B cell (primary cell): ENCODE measurements around the gene VPS13D. TPM values are rescaled to one million over a fixed set of nuclear protein-coding genes. Genes with fewer than 3 reads are reported as not detected.

Source experiments
- ATAC-seq: fragments of 200-7000 bp; cut with Tn5 transposase; one replicate; pipeline ENCODE4 v1.10.0; 2021; ENCODE audit warnings: low read depth, mild to moderate bottlenecking, moderate number of reproducible peaks, moderate library complexity
- CTCF ChIA-PET: fragments of 350-600 bp; sonication (Branson Sonifier 250); formaldehyde crosslinking; loops from one replicate; lab custom pipeline; 2021; ENCODE audit warnings: antibody characterized with exemption, inconsistent platforms; lab: Charles Lee
- POLR2A ChIA-PET: fragments of 350-600 bp; sonication (Branson Sonifier 250); formaldehyde crosslinking; loops from one replicate; lab custom pipeline; 2021; ENCODE audit warnings: antibody characterized with exemption; lab: Charles Lee
- DNase-seq: peaks from one replicate; pipeline ENCODE4 v3.0.0; 2013
- H2AFZ ChIP-seq: 2 replicates; pipeline ENCODE4 v1.6.1; 2012; ENCODE audit warnings: mild to moderate bottlenecking, low read depth, low read length; ENCODE audit not compliant: insufficient read depth, poor library complexity, severe bottlenecking
- H3K27ac ChIP-seq, 2 donors: 1 replicate in 1 of 2; 2 replicates in 1 of 2; pipeline ENCODE4 v1.5.1; 2012 to 2013; ENCODE audit warnings: low read length in 2 of 2, mild to moderate bottlenecking in 2 of 2, moderate library complexity in 1 of 2
- H3K27me3 ChIP-seq, 4 experiments: fragments of 200-600 bp in 1 of 4; sonication (generic) in 1 of 4; replicated peaks in 1 of 4; 1 replicate in 2 of 4; 2 replicates in 2 of 4; pipeline versions ENCODE4 v1.6.1 to v1.7.0; 2013 to 2016; ENCODE audit warnings: low read length in 3 of 4, mild to moderate bottlenecking in 2 of 4, mixed read lengths in 1 of 4, moderate library complexity in 1 of 4; ENCODE audit not compliant: insufficient read depth in 4 of 4, control insufficient read depth in 3 of 4; ENCODE audit errors: control extremely low read depth in 1 of 4
- H3K36me3 ChIP-seq, 2 experiments: replicated peaks in 1 of 2; 1 replicate in 1 of 2; 2 replicates in 1 of 2; pipeline versions ENCODE4 v1.6.1 to v1.7.1; 2013; ENCODE audit warnings: low read length in 1 of 2; ENCODE audit not compliant: insufficient read depth in 2 of 2, control insufficient read depth in 1 of 2; ENCODE audit errors: control extremely low read depth in 1 of 2, extremely low read depth in 1 of 2
- H3K4me1 ChIP-seq, 2 donors: fragments of 200-600 bp in 1 of 2; sonication (generic) in 1 of 2; 1 replicate in 1 of 2; 2 replicates in 1 of 2; pipeline versions ENCODE4 v1.5.1 to v1.6.1; 2013 to 2017; ENCODE audit warnings: low read length in 2 of 2; ENCODE audit not compliant: control insufficient read depth in 2 of 2, insufficient read depth in 2 of 2
- H3K4me2 ChIP-seq: replicated peaks from 2 replicates; pipeline ENCODE3; 2012; ENCODE audit warnings: mild to moderate bottlenecking, low read depth, low read length; ENCODE audit not compliant: poor library complexity, severe bottlenecking
- H3K4me3 ChIP-seq, 5 experiments: fragments of 200-600 bp in 1 of 5; sonication (generic) in 1 of 5; 1 replicate in 3 of 5; 2 replicates in 2 of 5; pipeline versions ENCODE4 v1.5.1 to v1.7.0; 2011 to 2016; ENCODE audit warnings: low read length in 4 of 5, mild to moderate bottlenecking in 4 of 5, low read depth in 2 of 5, control low read depth in 1 of 5, moderate library complexity in 1 of 5; ENCODE audit not compliant: insufficient read depth in 1 of 5; ENCODE audit errors: control extremely low read depth in 1 of 5, extremely low read depth in 1 of 5
- H3K79me2 ChIP-seq: fragments of 200-600 bp; sonication (generic); one replicate; pipeline ENCODE4 v1.6.0; 2016; ENCODE audit warnings: low read length; ENCODE audit not compliant: control insufficient read depth, insufficient read depth
- H3K9ac ChIP-seq: fragments of 200-600 bp; sonication (generic); 2 replicates; pipeline ENCODE4 v1.6.1; 2017; ENCODE audit warnings: mild to moderate bottlenecking, low read length, moderate library complexity
- H3K9me3 ChIP-seq, 3 donors: one replicate each; pipeline versions ENCODE4 v1.6.1 to v1.7.1; 2013; ENCODE audit warnings: low read length in 2 of 3; ENCODE audit not compliant: control insufficient read depth in 2 of 3, insufficient read depth in 1 of 3; ENCODE audit errors: control extremely low read depth in 1 of 3
- H4K20me1 ChIP-seq: 2 replicates; pipeline ENCODE4 v1.6.0; 2012; ENCODE audit warnings: mild to moderate bottlenecking, low read length; ENCODE audit not compliant: insufficient read depth, control insufficient read depth, poor library complexity, severe bottlenecking
- H3K27ac Mint-ChIP-seq: one replicate; pipeline ENCODE4 v1.8.0; 2021; ENCODE audit warnings: mixed read lengths
- H3K27me3 Mint-ChIP-seq: one replicate; pipeline ENCODE4 v1.8.0; 2021; ENCODE audit warnings: mixed read lengths
- H3K4me1 Mint-ChIP-seq: one replicate; pipeline ENCODE4 v1.8.0; 2021; ENCODE audit warnings: mixed read lengths
- H3K4me3 Mint-ChIP-seq: one replicate; pipeline ENCODE4 v1.8.0; 2021; ENCODE audit warnings: mixed read lengths
- H3K9me3 Mint-ChIP-seq: one replicate; pipeline ENCODE4 v1.8.0; 2022; ENCODE audit warnings: mixed read lengths; ENCODE audit not compliant: insufficient read depth
- EZH2 ChIP-seq: IDR thresholded peaks from 2 replicates; pipeline ENCODE4 v1.6.1; 2012; ENCODE audit warnings: borderline replicate concordance, low read depth, mild to moderate bottlenecking, moderate library complexity, low read length; ENCODE audit not compliant: insufficient read depth, poor library complexity, severe bottlenecking
- WGBS: methylation state at CpG from one replicate; pipeline ENCODE4 v1.1.5; 2013; ENCODE audit warnings: missing lambda C conversion rate; ENCODE audit not compliant: insufficient coverage; 5-methylcytosine and 5-hydroxymethylcytosine counted together
- intact Hi-C: fragments of 100-400 bp; cut with micrococcal nuclease; formaldehyde crosslinking; loops from one replicate; pipeline ENCODE4 v1.10.0; 2022
- polyA plus RNA-seq: library from polyadenylated mRNA; depleted of rRNA; stranded (reverse); fragments of >200 nt; gene quantifications from 2 replicates; pipeline ENCODE4 v1.2.3, GENCODE V29; 2012
- total RNA-seq, 2 donors: library from RNA; stranded (reverse); fragments of 120-200 nt in 1 of 2; gene quantifications; 1 replicate in 1 of 2; 2 replicates in 1 of 2; pipeline versions ENCODE4 v1.2.3 to v1.2.4, GENCODE V29; 2013 to 2022
- TF ChIP-seq, protein P1 (sequence below): fragments of 200-600 bp; IDR thresholded peaks from one replicate; pipeline ENCODE4 v1.8.0; 2022; ENCODE audit warnings: antibody characterized with exemption, mild to moderate bottlenecking

The VPS13D gene
- total and polyA plus RNA-seq, 2 donors (not counting 1 experiment from before 2014, with no cell fraction given), result 29.9 to 104 TPM

DNA sequence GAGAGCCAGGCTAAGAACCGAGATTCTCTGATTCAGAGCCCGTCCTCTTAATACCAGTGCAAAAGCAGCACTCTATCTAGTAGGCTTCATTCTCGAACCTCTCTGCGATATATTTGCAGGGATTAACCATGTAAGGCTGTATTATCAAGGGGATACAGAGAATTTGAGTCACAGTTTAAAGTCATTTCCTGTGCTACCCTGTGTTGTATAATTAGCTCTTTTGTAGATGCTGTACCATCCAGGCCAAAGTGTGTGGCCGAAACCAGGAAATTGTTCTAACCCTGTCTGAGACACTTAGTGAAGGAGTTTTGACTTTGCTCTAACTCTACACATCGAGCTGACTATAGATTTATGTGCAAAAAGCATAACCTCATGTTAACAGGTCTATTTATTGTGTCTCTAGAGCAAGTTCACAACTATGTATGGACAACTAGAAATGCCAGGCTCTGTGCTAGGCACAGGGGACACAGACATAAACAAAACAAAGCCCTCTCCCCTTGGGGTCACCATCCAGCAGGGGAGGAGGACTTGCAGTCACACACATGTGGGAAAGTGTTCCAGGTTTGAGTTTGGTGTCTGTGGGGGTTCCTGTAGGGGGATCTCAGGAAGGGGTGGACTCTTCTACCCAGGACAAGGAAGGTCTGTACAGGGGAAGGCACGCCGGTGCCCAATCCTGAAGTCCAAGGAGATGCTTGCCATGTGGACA lies 206.0 kb downstream of the VPS13D start:
- peaks cover 47% of the 10 kb centered on the region for H3K4me1 Mint-ChIP-seq
- TF ChIP-seq, protein P1, sequence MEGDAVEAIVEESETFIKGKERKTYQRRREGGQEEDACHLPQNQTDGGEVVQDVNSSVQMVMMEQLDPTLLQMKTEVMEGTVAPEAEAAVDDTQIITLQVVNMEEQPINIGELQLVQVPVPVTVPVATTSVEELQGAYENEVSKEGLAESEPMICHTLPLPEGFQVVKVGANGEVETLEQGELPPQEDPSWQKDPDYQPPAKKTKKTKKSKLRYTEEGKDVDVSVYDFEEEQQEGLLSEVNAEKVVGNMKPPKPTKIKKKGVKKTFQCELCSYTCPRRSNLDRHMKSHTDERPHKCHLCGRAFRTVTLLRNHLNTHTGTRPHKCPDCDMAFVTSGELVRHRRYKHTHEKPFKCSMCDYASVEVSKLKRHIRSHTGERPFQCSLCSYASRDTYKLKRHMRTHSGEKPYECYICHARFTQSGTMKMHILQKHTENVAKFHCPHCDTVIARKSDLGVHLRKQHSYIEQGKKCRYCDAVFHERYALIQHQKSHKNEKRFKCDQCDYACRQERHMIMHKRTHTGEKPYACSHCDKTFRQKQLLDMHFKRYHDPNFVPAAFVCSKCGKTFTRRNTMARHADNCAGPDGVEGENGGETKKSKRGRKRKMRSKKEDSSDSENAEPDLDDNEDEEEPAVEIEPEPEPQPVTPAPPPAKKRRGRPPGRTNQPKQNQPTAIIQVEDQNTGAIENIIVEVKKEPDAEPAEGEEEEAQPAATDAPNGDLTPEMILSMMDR, result no peak
- no peak for TF ChIP-seq EZH2
- H3K27ac Mint-ChIP-seq, result peak overlapping the region; percentile 54
- peak; percentile 80 for ATAC-seq
- Histone ChIP-seq H3K9me3 (peaks cover 0 to 5% (median 0%) of the 10 kb centered on the region in 3 donors), H2AFZ (peak overlapping the region; percentile 18), H3K4me1 (peaks cover 33 to 44% of the 10 kb centered on the region in 2 donors), H3K36me3 (peaks cover 0 to 12% of the 10 kb centered on the region in 2 experiments), H3K27me3 (no peaks in the 10 kb centered on the region), H3K4me2 (peak overlapping the region; percentile 50), H4K20me1 (no peaks in the 10 kb centered on the region), H3K4me3 (peak overlapping the region in 1 of 5 experiments; percentile 26), H3K27ac (peak overlapping the region in 1 of 2 donors; percentile 66), H3K9ac (peak overlapping the region; percentile 39), H3K79me2 (no peaks in the 10 kb centered on the region)
- ChIA-PET POLR2A (no interaction called here), CTCF (no interaction called here)
- intact Hi-C loops, result no loop called here
- peak overlapping the region; percentile 42 for H3K4me3 Mint-ChIP-seq
- 46% methylated on average over 5 of the region's 8 CpGs for WGBS
- no peaks in the 10 kb centered on the region for H3K27me3 Mint-ChIP-seq
- no peak for DNase-seq
- peaks cover 3% of the 10 kb centered on the region for H3K9me3 Mint-ChIP-seq

DNA sequence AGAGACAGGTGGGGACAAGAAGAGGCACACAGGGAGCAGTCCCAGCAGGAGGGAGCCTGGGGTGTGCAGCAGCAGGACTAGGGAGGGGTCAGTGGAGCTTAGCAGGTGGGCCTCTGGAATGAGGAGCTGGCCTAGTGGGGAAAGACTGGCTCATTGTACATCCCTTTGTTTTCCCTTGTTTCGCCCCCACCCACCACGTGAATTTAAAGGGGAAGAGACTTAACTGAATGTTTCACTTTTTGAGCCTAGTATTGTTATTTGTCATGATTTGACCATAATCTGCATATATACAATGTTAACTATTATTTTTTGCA lies 206.5 kb downstream of the VPS13D start:
- H3K36me3 ChIP-seq, result peaks cover 0 to 13% of the 10 kb centered on the region in 2 experiments
- no CpG with 5 or more reads among the region's 2 CpGs for WGBS
- peak overlapping the region in 1 of 2 donors; percentile 66 for H3K27ac ChIP-seq
- POLR2A ChIA-PET, result no interaction called here
- H3K4me1 Mint-ChIP-seq, result peaks cover 47% of the 10 kb centered on the region
- peak overlapping the region; percentile 39 for H3K9ac ChIP-seq
- no peak overlapping the region for H3K4me3 Mint-ChIP-seq
- H3K9me3 Mint-ChIP-seq, result peaks cover 3% of the 10 kb centered on the region
- no peaks in the 10 kb centered on the region for H3K79me2 ChIP-seq
- ATAC-seq, result no peak
- H3K4me3 ChIP-seq, result no peak overlapping the region
- H3K4me1 ChIP-seq, result peaks cover 33 to 44% of the 10 kb centered on the region in 2 donors
- H3K27me3 ChIP-seq, result no peaks in the 10 kb centered on the region
- no peaks in the 10 kb centered on the region for H3K27me3 Mint-ChIP-seq
- TF ChIP-seq, protein P1, result no peak
- no peak for TF ChIP-seq EZH2
- CTCF ChIA-PET, result no interaction called here
- H3K4me2 ChIP-seq, result peak overlapping the region; percentile 50
- intact Hi-C loops, result no loop called here
- no peak overlapping the region for H2AFZ ChIP-seq
- no peak for DNase-seq
- peaks cover 0 to 5% (median 0%) of the 10 kb centered on the region in 3 donors for H3K9me3 ChIP-seq
- peak overlapping the region; percentile 54 for H3K27ac Mint-ChIP-seq
- no peaks in the 10 kb centered on the region for H4K20me1 ChIP-seq
